Natural killer cell (primary cell): ENCODE results near the gene OPRM1. TPM values are rescaled to one million over a fixed set of nuclear protein-coding genes. Genes with fewer than 3 reads are reported as not detected.
"Not testable (repeated sequence)": the region's sequence is repeated elsewhere in the genome, so short reads cannot be mapped to it uniquely, and the experiment has no call there.

Experiments
- ATAC-seq, 3 donors: fragments of 150-1000 bp in 2 of 3; fragments of 200-7000 bp in 1 of 3; cut with Tn5 transposase; 1 replicate in 1 of 3; 2 replicates in 2 of 3; pipeline ENCODE4 v1.10.0; 2021; ENCODE audit warnings: mild to moderate bottlenecking in 2 of 3, moderate library complexity in 2 of 3
- DNase-seq, 2 donors: peaks; one replicate each; pipeline versions ENCODE4 v3.0.0 to v3.0.0-alpha.2; 2013 to 2021; ENCODE audit warnings: mixed read lengths in 1 of 2
- H3K27ac ChIP-seq: one replicate; pipeline ENCODE4 v1.5.1; 2013; ENCODE audit warnings: mild to moderate bottlenecking, low read length
- H3K27me3 ChIP-seq: one replicate; pipeline ENCODE4 v1.6.1; 2013; ENCODE audit warnings: low read length; ENCODE audit not compliant: control insufficient read depth, insufficient read depth
- H3K36me3 ChIP-seq: one replicate; pipeline ENCODE4 v1.6.1; 2013; ENCODE audit warnings: low read length; ENCODE audit not compliant: control insufficient read depth, insufficient read depth
- H3K4me1 ChIP-seq: one replicate; pipeline ENCODE4 v1.6.1; 2013; ENCODE audit warnings: low read length; ENCODE audit not compliant: control insufficient read depth, insufficient read depth
- H3K4me3 ChIP-seq: one replicate; pipeline ENCODE4 v1.5.1; 2013; ENCODE audit warnings: low read length
- H3K9me3 ChIP-seq: one replicate; pipeline ENCODE4 v1.6.1; 2013; ENCODE audit warnings: low read length; ENCODE audit not compliant: control insufficient read depth, insufficient read depth
- H3K27ac Mint-ChIP-seq, 2 donors: one replicate each; pipeline ENCODE4 v1.8.0; 2022; ENCODE audit warnings: mild to moderate bottlenecking in 2 of 2, mixed read lengths in 2 of 2, moderate library complexity in 1 of 2
- H3K27me3 Mint-ChIP-seq, 2 donors: one replicate each; pipeline ENCODE4 v1.8.0; 2022; ENCODE audit warnings: low read depth in 2 of 2, mixed read lengths in 2 of 2
- H3K36me3 Mint-ChIP-seq: one replicate; pipeline ENCODE4 v1.8.0; 2022; ENCODE audit warnings: mixed read lengths
- H3K4me1 Mint-ChIP-seq, 2 donors: one replicate each; pipeline ENCODE4 v1.8.0; 2022; ENCODE audit warnings: mixed read lengths in 2 of 2
- H3K4me3 Mint-ChIP-seq: one replicate; pipeline ENCODE4 v1.8.0; 2022; ENCODE audit warnings: mild to moderate bottlenecking, moderate library complexity, mixed read lengths
- H3K9me3 Mint-ChIP-seq, 2 donors: one replicate each; pipeline ENCODE4 v1.8.0; 2022; ENCODE audit warnings: mixed read lengths in 2 of 2
- WGBS: methylation state at CpG from one replicate; pipeline ENCODE4 v1.1.7; 2013; ENCODE audit warnings: missing lambda C conversion rate; ENCODE audit not compliant: insufficient coverage; 5-methylcytosine and 5-hydroxymethylcytosine counted together
- intact Hi-C: fragments of 100-400 bp; cut with micrococcal nuclease; formaldehyde crosslinking; loops from one replicate; pipeline ENCODE4 v1.14.2; 2022
- total RNA-seq, 4 donors: library from RNA; stranded (reverse); fragments of 120-200 nt in 1 of 4; gene quantifications; one replicate each; pipeline versions ENCODE4 v1.2.3 to v1.2.4, GENCODE V29; 2013 to 2022
- TF ChIP-seq, protein P1 (sequence below): fragments of 200-600 bp; IDR thresholded peaks from one replicate; pipeline ENCODE4 v1.8.0; 2022; ENCODE audit warnings: antibody characterized with exemption

The OPRM1 gene
- total RNA-seq, 3 donors from 2014 or later (not counting 1 experiment from before 2014, with no cell fraction given): not detected

DNA sequence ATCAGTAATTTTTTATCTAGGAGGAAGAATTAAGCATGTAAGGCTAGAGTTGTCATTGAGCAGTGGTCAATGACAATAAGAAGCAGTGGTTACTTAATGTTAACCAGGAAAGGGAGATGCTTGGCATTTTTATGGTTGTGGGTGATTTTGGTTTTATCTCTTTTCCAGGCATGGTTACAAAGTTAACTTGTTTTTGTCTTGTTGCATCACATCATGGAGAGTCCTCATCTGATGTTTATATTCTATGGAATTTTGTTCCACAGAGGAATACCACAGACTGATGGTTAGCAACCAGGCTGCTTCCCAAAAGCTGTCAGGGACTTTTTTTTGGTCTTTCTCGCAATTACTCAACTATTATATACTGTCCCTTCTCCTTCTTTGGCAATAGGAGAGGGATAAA, 32.7 kb downstream of the OPRM1 start:
- Mint-ChIP-seq H3K9me3 (peaks cover 2 to 3% of the 10 kb centered on the region in 2 donors), H3K4me1 (no peaks in the 10 kb centered on the region), H3K36me3 (no peaks in the 10 kb centered on the region), H3K27ac (no peak overlapping the region), H3K4me3 (no peak overlapping the region), H3K27me3 (no peaks in the 10 kb centered on the region)
- no CpG with 5 or more reads among the region's 1 CpG for WGBS
- H3K4me1 ChIP-seq: no peaks in the 10 kb centered on the region
- H3K36me3 ChIP-seq: no peaks in the 10 kb centered on the region
- no peaks in the 10 kb centered on the region for H3K9me3 ChIP-seq
- H3K4me3 ChIP-seq: no peak overlapping the region
- H3K27ac ChIP-seq: no peak overlapping the region
- intact Hi-C loops: no loop called here
- ATAC-seq (no peak), DNase-seq (no peak)
- TF ChIP-seq, protein P1, sequence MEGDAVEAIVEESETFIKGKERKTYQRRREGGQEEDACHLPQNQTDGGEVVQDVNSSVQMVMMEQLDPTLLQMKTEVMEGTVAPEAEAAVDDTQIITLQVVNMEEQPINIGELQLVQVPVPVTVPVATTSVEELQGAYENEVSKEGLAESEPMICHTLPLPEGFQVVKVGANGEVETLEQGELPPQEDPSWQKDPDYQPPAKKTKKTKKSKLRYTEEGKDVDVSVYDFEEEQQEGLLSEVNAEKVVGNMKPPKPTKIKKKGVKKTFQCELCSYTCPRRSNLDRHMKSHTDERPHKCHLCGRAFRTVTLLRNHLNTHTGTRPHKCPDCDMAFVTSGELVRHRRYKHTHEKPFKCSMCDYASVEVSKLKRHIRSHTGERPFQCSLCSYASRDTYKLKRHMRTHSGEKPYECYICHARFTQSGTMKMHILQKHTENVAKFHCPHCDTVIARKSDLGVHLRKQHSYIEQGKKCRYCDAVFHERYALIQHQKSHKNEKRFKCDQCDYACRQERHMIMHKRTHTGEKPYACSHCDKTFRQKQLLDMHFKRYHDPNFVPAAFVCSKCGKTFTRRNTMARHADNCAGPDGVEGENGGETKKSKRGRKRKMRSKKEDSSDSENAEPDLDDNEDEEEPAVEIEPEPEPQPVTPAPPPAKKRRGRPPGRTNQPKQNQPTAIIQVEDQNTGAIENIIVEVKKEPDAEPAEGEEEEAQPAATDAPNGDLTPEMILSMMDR: no peak
- peaks cover 3% of the 10 kb centered on the region for H3K27me3 ChIP-seq

DNA sequence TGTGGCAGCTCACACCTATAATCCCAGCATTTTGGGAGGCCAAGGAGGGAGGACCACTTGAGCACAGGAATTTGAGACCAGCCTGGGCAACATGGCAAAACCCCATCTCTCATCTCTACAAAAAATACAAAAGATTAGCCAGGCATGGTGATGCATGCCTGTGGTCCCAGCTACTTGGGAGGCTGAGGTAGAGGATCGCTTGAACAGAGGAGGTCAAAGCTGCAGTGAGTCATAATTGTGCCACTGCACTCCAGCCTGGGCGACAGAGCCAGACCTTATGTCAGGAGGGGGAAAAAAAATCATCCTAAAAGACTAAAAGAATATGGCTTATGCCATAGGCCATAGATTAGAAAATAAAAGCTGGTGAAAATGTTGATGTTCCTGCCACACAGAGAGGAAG, 39.6 kb downstream of the OPRM1 start:
- H3K36me3 Mint-ChIP-seq, ATAC-seq, H3K9me3 ChIP-seq, DNase-seq, H3K4me1 ChIP-seq, H3K4me1 Mint-ChIP-seq, H3K36me3 ChIP-seq, H3K4me3 ChIP-seq, H3K4me3 Mint-ChIP-seq, H3K27me3 Mint-ChIP-seq, H3K27ac ChIP-seq, H3K27me3 ChIP-seq, H3K9me3 Mint-ChIP-seq, intact Hi-C loops, H3K27ac Mint-ChIP-seq: not testable (repeated sequence)
- 54% methylated on average over 2 of the region's 2 CpGs for WGBS

DNA sequence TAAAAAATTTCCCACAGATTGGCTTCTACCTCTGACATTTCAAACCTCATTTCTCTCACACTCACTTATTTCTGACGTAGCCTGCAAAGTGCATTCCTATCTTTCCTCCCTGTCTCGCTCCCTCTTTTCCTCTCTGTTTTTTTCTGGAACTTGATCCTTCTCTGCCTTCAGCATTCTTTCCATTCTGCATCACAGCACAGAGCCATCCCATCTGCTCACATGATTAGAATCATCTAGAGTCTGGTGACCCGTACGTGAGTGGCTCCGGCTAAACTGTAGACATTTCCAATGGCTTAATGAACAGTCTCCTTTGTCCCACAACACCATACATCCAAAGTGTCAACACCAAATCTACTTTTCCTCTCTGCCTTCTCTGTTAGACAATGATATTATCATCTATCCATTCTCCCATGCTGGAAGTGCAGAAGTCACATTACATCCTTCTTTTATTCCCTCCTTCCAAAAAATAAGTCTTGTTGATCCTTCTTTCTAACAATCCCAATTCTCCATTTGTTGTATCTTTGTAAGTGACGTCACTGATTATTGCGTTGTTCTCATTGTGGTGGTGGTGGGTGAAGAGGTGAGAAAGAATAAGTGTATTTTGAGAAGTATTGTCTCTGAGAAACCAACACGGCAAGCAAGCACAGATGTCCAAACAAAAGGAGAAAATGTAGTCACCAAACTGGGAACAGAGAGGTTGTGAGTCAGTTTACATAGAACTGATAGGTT, 41.6 kb downstream of the OPRM1 start:
- Mint-ChIP-seq H3K4me1 (no peaks in the 10 kb centered on the region), H3K4me3 (no peak overlapping the region), H3K27me3 (no peaks in the 10 kb centered on the region), H3K9me3 (peaks cover 0 to 4% of the 10 kb centered on the region in 2 donors), H3K36me3 (no peaks in the 10 kb centered on the region), H3K27ac (no peak overlapping the region)
- H3K4me3 ChIP-seq: no peak overlapping the region
- no peak for ATAC-seq
- no peaks in the 10 kb centered on the region for H3K36me3 ChIP-seq
- no peaks in the 10 kb centered on the region for H3K9me3 ChIP-seq
- intact Hi-C loops: no loop called here
- no peak overlapping the region for H3K27ac ChIP-seq
- WGBS: 93% methylated on average over 8 of the region's 8 CpGs
- no peaks in the 10 kb centered on the region for H3K27me3 ChIP-seq
- TF ChIP-seq, protein P1: no peak
- DNase-seq: no peak
- H3K4me1 ChIP-seq: no peaks in the 10 kb centered on the region

DNA sequence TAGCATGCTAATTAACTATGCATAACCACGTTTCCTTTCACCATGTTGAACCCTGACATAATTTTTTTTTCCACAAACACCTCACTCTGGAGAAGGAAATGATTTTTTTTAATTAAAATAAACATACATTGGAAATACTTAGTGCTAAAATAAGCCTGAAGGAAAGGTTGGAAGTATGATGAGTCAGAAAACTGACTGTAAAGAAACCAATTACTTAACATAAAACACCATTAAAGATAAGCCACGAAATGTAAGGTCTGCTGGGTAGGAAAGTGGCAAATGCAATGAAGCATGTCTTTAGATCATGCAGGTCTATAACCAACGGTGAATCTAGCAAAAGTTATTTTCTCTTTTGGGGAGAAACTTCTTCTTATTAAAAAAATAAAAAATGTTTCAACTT, 47.5 kb downstream of the OPRM1 start:
- Mint-ChIP-seq H3K27me3 (peaks cover 0 to 5% of the 10 kb centered on the region in 2 donors), H3K4me1 (no peaks in the 10 kb centered on the region), H3K9me3 (peaks cover 0 to 2% of the 10 kb centered on the region in 2 donors), H3K27ac (no peak overlapping the region), H3K36me3 (no peaks in the 10 kb centered on the region), H3K4me3 (no peak overlapping the region)
- intact Hi-C loops: no loop called here
- Histone ChIP-seq H3K27ac (no peak overlapping the region), H3K4me1 (no peaks in the 10 kb centered on the region), H3K27me3 (no peaks in the 10 kb centered on the region), H3K4me3 (no peak overlapping the region), H3K36me3 (no peaks in the 10 kb centered on the region), H3K9me3 (no peaks in the 10 kb centered on the region)
- no CpG with 5 or more reads among the region's 3 CpGs for WGBS
- no peak for ATAC-seq
- no peak for DNase-seq
- TF ChIP-seq, protein P1: no peak
